ENCODE measurements around the gene ACTL8.

ACTL8 gene

DNA sequence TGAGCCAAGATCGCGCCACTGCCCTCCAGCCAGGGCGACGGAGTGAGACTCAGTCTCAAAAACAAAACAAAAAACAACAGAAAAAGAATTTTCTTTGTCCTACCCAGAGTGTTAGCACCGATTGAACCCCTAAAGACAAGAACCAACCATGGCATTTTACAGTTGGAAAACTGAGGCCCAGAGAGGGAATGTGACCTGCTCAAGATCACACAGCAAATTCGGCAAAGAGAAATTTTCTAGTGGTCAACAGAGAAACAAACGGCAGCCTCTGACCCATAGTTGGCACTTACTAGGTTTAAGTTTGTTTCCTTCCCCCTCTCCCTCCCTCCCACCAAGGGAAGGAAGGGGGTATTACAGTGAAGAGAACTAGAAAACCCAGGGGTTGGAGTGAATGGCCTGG is 20.5 kb upstream of the ACTL8 start:
- H3K4me3 ChIP-seq (ENCODE audit: low read length) = no peak overlapping the region
- peaks cover 2% of the 10 kb centered on the region; the same call in 1 of the 2 replicates for H3K4me1 ChIP-seq (ENCODE audit: control insufficient read depth, insufficient read depth, low read length)
- DNase-seq (ENCODE audit: low read depth, low spot score) = no peak
- no peaks in the 10 kb centered on the region for H3K27me3 ChIP-seq (ENCODE audit: control insufficient read depth, insufficient read depth, low read length)
- H3K36me3 ChIP-seq (ENCODE audit: control insufficient read depth, insufficient read depth, low read length) = no peaks in the 10 kb centered on the region
- no peaks in the 10 kb centered on the region for H3K9me3 ChIP-seq (ENCODE audit: control insufficient read depth, insufficient read depth, low read length)
- WGBS (ENCODE audit: insufficient coverage, insufficient read length) = no CpG with 5 or more reads among the region's 7 CpGs
- no peak overlapping the region for H3K27ac ChIP-seq (ENCODE audit: low read length)

DNA sequence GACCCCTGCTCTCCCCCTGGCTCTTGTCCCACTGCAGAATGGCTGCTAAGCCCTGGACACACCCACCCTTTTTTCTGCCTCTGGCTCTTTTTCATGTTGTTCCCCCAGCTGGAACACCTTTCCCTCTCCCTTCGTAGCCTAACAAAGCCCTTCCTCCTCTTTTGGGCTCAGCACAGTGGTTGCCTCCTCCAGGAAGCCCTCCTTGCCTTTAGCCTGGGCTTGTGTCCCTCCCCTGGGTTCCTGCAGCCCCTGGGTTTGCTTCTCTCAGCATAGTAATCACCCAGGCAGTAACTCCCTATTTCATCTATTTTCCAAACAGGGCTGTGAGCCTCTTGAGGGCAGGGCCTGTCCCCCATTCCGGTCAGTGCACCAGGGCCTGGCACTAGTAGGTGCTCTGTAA is 19.8 kb upstream of the ACTL8 start:
- WGBS (ENCODE audit: insufficient coverage, insufficient read length) = no CpG with 5 or more reads among the region's 2 CpGs
- H3K9me3 ChIP-seq (ENCODE audit: control insufficient read depth, insufficient read depth, low read length) = no peaks in the 10 kb centered on the region
- H3K4me1 ChIP-seq (ENCODE audit: control insufficient read depth, insufficient read depth, low read length) = peaks cover 2% of the 10 kb centered on the region; the same call in 1 of the 2 replicates
- no peaks in the 10 kb centered on the region for H3K36me3 ChIP-seq (ENCODE audit: control insufficient read depth, insufficient read depth, low read length)
- no peak for DNase-seq (ENCODE audit: low read depth, low spot score)
- H3K27ac ChIP-seq (ENCODE audit: low read length) = no peak overlapping the region
- no peak overlapping the region for H3K4me3 ChIP-seq (ENCODE audit: low read length)
- no peaks in the 10 kb centered on the region for H3K27me3 ChIP-seq (ENCODE audit: control insufficient read depth, insufficient read depth, low read length)

GRCh38 chr1:17735793-17736192 is 19.3 kb upstream of the ACTL8 start:
- peaks cover 2% of the 10 kb centered on the region; the same call in 1 of the 2 replicates for H3K4me1 ChIP-seq (ENCODE audit: control insufficient read depth, insufficient read depth, low read length)
- no CpG with 5 or more reads among the region's 7 CpGs for WGBS (ENCODE audit: insufficient coverage, insufficient read length)
- no peaks in the 10 kb centered on the region for H3K36me3 ChIP-seq (ENCODE audit: control insufficient read depth, insufficient read depth, low read length)
- H3K27ac ChIP-seq (ENCODE audit: low read length) = no peak overlapping the region
- no peak overlapping the region for H3K4me3 ChIP-seq (ENCODE audit: low read length)
- no peak for DNase-seq (ENCODE audit: low read depth, low spot score)
- H3K27me3 ChIP-seq (ENCODE audit: control insufficient read depth, insufficient read depth, low read length) = no peaks in the 10 kb centered on the region
- no peaks in the 10 kb centered on the region for H3K9me3 ChIP-seq (ENCODE audit: control insufficient read depth, insufficient read depth, low read length)

- WGBS (ENCODE audit: insufficient coverage, insufficient read length) = no CpG with 5 or more reads among the region's 6 CpGs
Measured at GRCh38 chr1:17736625-17737024, 18.5 kb upstream of the ACTL8 start.

GRCh38 chr1:17739050-17739449 is 16.1 kb upstream of the ACTL8 start:
- Histone ChIP-seq H3K27ac (ENCODE audit: low read length) (no peak overlapping the region), H3K4me3 (ENCODE audit: low read length) (no peak overlapping the region), H3K27me3 (ENCODE audit: control insufficient read depth, insufficient read depth, low read length) (no peaks in the 10 kb centered on the region), H3K36me3 (ENCODE audit: control insufficient read depth, insufficient read depth, low read length) (no peaks in the 10 kb centered on the region), H3K9me3 (ENCODE audit: control insufficient read depth, insufficient read depth, low read length) (no peaks in the 10 kb centered on the region), H3K4me1 (ENCODE audit: control insufficient read depth, insufficient read depth, low read length) (peaks cover 2% of the 10 kb centered on the region; the same call in 1 of the 2 replicates)
- no peak for DNase-seq (ENCODE audit: low read depth, low spot score)

More at GRCh38 chr1:17736625-17737024, 18.5 kb upstream of the ACTL8 start:
- Histone ChIP-seq H3K4me1 (ENCODE audit: control insufficient read depth, insufficient read depth, low read length) (peaks cover 2% of the 10 kb centered on the region; the same call in 1 of the 2 replicates), H3K27ac (ENCODE audit: low read length) (no peak overlapping the region), H3K4me3 (ENCODE audit: low read length) (no peak overlapping the region), H3K27me3 (ENCODE audit: control insufficient read depth, insufficient read depth, low read length) (no peaks in the 10 kb centered on the region), H3K9me3 (ENCODE audit: control insufficient read depth, insufficient read depth, low read length) (no peaks in the 10 kb centered on the region), H3K36me3 (ENCODE audit: control insufficient read depth, insufficient read depth, low read length) (no peaks in the 10 kb centered on the region)
- DNase-seq (ENCODE audit: low read depth, low spot score) = no peak

GRCh38 chr1:17741052-17741451 is 14.1 kb upstream of the ACTL8 start:
- no peaks in the 10 kb centered on the region for H3K9me3 ChIP-seq (ENCODE audit: control insufficient read depth, insufficient read depth, low read length)
- H3K4me3 ChIP-seq (ENCODE audit: low read length) = no peak overlapping the region
- no peak for DNase-seq (ENCODE audit: low read depth, low spot score)
- H3K27me3 ChIP-seq (ENCODE audit: control insufficient read depth, insufficient read depth, low read length) = no peaks in the 10 kb centered on the region
- H3K4me1 ChIP-seq (ENCODE audit: control insufficient read depth, insufficient read depth, low read length) = peaks cover 2% of the 10 kb centered on the region; the same call in 1 of the 2 replicates
- H3K36me3 ChIP-seq (ENCODE audit: control insufficient read depth, insufficient read depth, low read length) = no peaks in the 10 kb centered on the region
- WGBS (ENCODE audit: insufficient coverage, insufficient read length) = no CpG with 5 or more reads among the region's 5 CpGs
- no peak overlapping the region for H3K27ac ChIP-seq (ENCODE audit: low read length)

DNA sequence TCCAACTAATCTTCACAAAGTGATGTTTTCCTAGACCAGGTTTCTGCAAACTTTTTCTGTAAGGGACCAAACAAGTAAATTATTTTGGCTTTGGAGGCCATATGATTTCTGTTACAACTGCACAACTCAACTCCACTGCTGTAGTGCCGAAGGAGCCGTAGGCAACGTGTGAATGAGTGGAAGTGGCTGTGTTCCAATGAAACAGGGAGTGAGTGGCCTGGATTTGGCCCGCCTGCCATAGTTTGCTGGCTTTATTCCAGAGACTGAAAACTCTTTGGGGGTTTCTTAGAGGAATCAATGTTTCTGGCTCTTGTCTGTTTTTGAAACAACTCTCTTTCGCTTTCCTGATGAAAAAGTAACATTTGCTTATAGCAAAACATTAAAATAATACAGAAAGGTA is 12.6 kb upstream of the ACTL8 start:
- H3K27me3 ChIP-seq (ENCODE audit: control insufficient read depth, insufficient read depth, low read length) = no peaks in the 10 kb centered on the region
- DNase-seq (ENCODE audit: low read depth, low spot score) = no peak
- WGBS (ENCODE audit: insufficient coverage, insufficient read length) = no CpG with 5 or more reads among the region's 5 CpGs

GRCh38 chr1:17743008-17743647 is 12.0 kb upstream of the ACTL8 start:
- no peaks in the 10 kb centered on the region for H3K27me3 ChIP-seq (ENCODE audit: control insufficient read depth, insufficient read depth, low read length)
- WGBS (ENCODE audit: insufficient coverage, insufficient read length) = no CpG with 5 or more reads among the region's 11 CpGs
- DNase-seq (ENCODE audit: low read depth, low spot score) = no peak

More for the DNA sequence above, 12.6 kb upstream of the ACTL8 start:
- H3K9me3 ChIP-seq (ENCODE audit: control insufficient read depth, insufficient read depth, low read length) = no peaks in the 10 kb centered on the region
- no peak overlapping the region for H3K4me3 ChIP-seq (ENCODE audit: low read length)
- H3K4me1 ChIP-seq (ENCODE audit: control insufficient read depth, insufficient read depth, low read length) = peaks cover 2% of the 10 kb centered on the region; the same call in 1 of the 2 replicates
- no peaks in the 10 kb centered on the region for H3K36me3 ChIP-seq (ENCODE audit: control insufficient read depth, insufficient read depth, low read length)
- H3K27ac ChIP-seq (ENCODE audit: low read length) = no peak overlapping the region

DNA sequence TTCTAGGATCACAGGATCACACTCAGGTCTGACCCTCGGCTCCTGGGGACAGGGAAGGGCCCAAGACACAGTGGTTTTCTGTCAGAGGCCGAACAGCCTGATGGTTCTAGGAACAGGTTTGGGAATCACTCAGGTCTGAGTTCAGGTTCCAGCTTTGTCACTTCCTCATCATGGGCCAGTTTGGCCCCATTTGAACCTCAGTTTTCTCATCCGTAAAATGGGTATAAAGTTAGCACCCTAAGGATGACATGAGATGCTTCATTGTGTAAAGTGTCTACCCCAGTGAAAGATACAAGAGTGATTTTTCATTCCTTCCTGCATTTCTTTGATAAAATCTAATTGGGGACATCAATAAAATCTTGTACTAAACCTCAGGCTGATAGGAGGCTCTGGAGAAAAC is 11.2 kb upstream of the ACTL8 start:
- Histone ChIP-seq H3K4me3 (ENCODE audit: low read length) (no peak overlapping the region), H3K27me3 (ENCODE audit: control insufficient read depth, insufficient read depth, low read length) (no peaks in the 10 kb centered on the region), H3K9me3 (ENCODE audit: control insufficient read depth, insufficient read depth, low read length) (no peaks in the 10 kb centered on the region), H3K36me3 (ENCODE audit: control insufficient read depth, insufficient read depth, low read length) (no peaks in the 10 kb centered on the region), H3K27ac (ENCODE audit: low read length) (no peak overlapping the region), H3K4me1 (ENCODE audit: control insufficient read depth, insufficient read depth, low read length) (peaks cover 2% of the 10 kb centered on the region; the same call in 1 of the 2 replicates)
- WGBS (ENCODE audit: insufficient coverage, insufficient read length) = no CpG with 5 or more reads among the region's 3 CpGs
- DNase-seq (ENCODE audit: low read depth, low spot score) = no peak

More at GRCh38 chr1:17743008-17743647, 12.0 kb upstream of the ACTL8 start:
- Histone ChIP-seq H3K9me3 (ENCODE audit: control insufficient read depth, insufficient read depth, low read length) (no peaks in the 10 kb centered on the region), H3K4me1 (ENCODE audit: control insufficient read depth, insufficient read depth, low read length) (peaks cover 2% of the 10 kb centered on the region; the same call in 1 of the 2 replicates), H3K4me3 (ENCODE audit: low read length) (no peak overlapping the region), H3K27ac (ENCODE audit: low read length) (no peak overlapping the region), H3K36me3 (ENCODE audit: control insufficient read depth, insufficient read depth, low read length) (no peaks in the 10 kb centered on the region)

DNA sequence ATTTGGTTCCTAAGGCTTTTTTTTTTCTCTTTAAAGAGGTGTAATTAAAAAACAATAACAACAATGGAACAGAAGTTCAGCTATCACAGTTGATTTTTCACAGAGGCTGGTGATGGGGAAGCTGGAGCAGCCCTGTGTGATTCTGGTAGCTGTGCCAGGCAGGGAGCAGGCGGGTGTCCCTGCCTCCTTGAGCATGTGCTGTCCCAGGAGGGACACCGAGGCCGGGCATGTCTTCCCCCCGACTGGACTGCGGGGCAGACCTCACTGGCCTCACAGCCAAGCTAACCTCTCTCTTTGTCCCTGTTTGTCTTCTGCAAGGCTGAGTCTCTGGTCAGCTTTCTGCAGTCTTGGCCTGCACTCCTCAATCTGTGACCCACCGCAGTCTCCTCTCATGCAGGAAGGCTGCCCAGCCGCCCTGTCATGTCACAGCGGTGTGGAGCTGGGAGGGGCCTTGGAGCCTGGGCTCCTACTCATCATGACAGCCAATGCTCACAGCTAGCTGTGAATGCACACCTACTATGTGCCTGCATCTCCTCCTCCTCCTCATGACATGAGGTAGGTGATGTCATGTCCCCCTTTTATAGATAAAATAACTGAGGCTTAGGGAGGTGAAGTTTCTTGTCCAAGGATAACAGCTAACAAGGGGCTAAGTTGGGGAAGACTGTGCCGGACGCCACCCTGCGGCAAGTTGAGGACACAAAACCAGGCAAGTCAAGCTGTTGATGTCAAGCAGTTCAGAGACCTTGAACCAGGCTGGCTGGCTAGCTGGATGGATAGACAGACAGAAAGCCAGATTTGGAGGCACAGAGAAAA is 10.3 kb upstream of the ACTL8 start:
- H3K9me3 ChIP-seq (ENCODE audit: control insufficient read depth, insufficient read depth, low read length) = no peaks in the 10 kb centered on the region
- H3K4me3 ChIP-seq (ENCODE audit: low read length) = no peak overlapping the region
- no peaks in the 10 kb centered on the region for H3K36me3 ChIP-seq (ENCODE audit: control insufficient read depth, insufficient read depth, low read length)
- H3K27ac ChIP-seq (ENCODE audit: low read length) = no peak overlapping the region
- DNase-seq (ENCODE audit: low read depth, low spot score) = no peak
- no peaks in the 10 kb centered on the region for H3K4me1 ChIP-seq (ENCODE audit: control insufficient read depth, insufficient read depth, low read length)
- no CpG with 5 or more reads among the region's 11 CpGs for WGBS (ENCODE audit: insufficient coverage, insufficient read length)
- H3K27me3 ChIP-seq (ENCODE audit: control insufficient read depth, insufficient read depth, low read length) = no peaks in the 10 kb centered on the region

Data from iPS DF 6.9 (cell line).